Stimulated activated CD4-positive, alpha-beta T cell treated with anti-CD3 and anti-CD28 coated beads, Interleukin-2, amount 100 ng/mL, for 48 hours (primary cell): Measurements from ENCODE around the gene LRRN2.

Experiments used
- DNase-seq, 2 donors: peaks; one replicate each; pipeline ENCODE4 v3.0.0-alpha.2; 2020

Gene LRRN2

GRCh38 chr1:204592246-204592948 lies 93.1 kb downstream of the LRRN2 start:
- no peak for DNase-seq

DNA sequence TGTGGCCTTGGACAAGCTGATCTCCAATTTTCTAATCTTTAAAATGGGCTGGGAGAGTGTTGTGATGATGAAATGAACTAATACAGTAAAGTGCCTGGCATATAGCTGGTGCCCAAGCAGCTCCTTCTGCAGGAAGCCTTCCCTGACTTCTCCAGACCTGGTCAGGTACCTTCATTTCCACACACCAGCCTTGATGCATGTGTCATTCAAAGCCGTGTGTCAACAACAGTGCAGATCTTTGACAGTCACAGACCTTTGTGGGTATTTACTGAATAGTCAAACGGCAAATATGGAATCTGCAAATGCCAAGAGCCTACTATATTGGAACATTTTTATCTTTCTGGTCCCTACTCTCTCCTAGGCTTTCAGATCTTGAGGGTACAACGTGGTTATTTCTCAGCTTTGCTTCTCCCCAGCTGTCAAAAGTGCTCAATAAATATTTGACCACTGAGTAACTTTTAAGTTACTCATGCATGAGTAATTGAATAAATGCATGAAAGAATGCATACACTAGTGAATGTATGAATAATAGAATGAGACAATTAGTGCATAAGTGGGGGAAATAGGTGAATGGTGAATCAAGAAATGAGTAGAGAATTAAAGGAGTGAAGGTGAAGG lies 94.0 kb downstream of the LRRN2 start:
- DNase-seq = no peak

- DNase-seq = no peak
Measured at GRCh38 chr1:204589409-204590038, 96.0 kb downstream of the LRRN2 start.

DNA sequence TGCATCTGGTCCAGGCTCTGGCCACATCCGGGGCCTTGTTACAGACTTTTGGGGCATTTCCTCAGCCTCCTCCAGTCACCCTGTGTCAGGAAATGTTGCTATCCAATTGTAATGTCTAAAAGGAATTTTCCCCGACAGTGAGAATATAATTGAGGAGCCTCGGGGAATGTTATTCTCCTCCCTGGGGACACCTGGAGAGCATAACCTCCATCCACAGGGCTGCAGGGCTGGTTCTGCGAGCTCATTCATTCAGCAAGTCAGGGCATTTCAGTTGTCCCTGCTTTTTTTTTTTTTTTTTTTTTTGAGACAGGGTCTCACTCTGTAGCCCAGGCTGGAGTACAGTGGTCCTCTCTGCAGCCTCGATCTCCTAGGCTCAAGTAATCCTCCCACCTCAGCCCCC lies 96.7 kb downstream of the LRRN2 start:
- no peak for DNase-seq

DNA sequence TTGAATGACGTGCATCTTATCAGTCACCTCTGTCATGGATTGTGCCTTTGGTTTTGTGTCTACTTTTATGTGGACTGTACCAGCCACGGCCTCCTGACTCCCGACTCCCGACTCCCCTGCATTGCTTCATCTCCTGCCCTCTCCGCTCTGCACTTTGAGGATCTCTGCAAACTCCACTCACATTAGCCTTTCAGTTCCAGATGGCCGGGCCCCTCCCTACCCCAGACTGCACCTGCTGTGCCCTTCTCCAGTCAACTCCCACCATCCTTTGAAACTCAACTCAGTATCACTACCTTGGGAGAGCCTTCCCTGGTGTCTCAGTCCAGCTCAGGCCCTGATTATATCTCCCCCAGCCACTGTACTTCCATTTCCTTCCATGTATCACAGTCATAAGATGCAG lies 97.9 kb downstream of the LRRN2 start:
- no peak for DNase-seq

DNA sequence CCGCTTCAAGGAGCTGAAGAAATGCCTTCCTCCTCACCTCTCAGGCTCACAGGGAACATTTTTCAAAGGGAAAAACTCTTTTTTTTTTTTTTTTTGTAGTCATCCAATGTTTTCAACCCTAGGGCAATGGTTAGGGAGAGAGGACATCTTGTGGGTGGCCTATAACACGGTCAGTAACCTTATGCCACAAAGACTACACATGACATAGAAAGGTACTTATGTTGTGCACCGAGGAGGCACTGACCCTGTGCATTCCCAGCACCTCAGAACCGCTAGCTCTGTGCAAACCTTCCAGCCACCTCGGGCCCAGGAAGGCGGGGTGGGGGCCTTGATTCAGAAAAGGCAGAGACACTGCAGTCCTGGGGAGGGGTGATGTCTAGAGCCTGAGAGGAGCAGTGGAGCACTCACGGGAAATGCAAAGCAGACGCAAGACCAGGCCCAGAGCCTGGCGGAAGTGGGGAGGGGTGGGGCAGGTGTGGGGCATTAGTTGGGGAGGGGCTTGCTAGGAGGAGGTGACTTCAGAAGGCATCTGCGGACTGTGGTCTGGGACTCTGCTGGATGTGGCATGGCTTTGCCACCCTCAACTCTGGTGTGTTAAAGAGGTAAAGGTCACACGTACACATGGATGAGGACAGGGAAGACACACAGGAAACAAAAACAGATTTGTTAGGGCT lies 100.7 kb downstream of the LRRN2 start:
- no peak for DNase-seq

- no peak for DNase-seq
Measured at GRCh38 chr1:204583909-204584632, 101.5 kb downstream of the LRRN2 start.

GRCh38 chr1:204581759-204582158 lies 103.8 kb downstream of the LRRN2 start:
- no peak for DNase-seq

DNA sequence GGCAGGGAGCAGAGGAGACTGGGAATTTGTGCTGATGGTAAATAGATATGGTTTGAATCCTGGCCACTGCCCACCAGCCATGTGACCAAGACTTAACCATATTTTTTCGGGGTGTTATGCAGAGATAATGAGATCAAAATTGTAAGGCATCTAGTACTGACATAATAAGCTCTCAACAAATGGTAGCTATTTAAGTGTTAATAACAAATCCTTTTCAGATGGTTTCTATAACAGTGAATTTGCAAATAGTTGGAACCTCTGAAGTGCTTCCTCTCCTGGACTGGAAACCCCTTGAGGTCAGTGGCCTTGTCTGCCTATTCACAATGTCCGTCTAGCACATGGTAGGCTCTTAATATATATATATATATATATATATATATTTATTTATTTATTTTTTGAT lies 104.7 kb downstream of the LRRN2 start:
- DNase-seq = no peak

DNA sequence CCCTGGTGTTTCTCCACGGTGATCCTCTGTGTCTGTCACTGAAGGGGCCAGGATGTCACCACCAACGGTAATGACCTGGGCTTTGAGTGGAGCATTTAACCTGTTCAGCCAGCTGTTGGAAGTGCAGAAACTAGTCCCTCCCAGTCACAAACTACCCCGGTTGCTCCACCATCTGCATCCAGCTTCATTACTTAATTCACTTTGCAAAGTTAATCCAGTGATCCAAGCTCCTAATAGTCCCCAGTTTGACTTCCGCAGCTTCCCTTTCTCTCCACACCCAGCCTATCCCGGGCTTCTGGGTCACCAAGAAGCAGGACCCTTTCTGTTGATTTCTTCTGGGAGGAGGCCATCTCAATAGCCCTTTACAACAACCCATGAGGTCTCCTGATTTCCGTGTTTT lies 105.9 kb downstream of the LRRN2 start:
- DNase-seq = no peak

- DNase-seq = no peak
Measured at GRCh38 chr1:204578867-204579664, 106.5 kb downstream of the LRRN2 start.

- no peak for DNase-seq
Measured at GRCh38 chr1:204577794-204578478, 107.6 kb downstream of the LRRN2 start.

DNA sequence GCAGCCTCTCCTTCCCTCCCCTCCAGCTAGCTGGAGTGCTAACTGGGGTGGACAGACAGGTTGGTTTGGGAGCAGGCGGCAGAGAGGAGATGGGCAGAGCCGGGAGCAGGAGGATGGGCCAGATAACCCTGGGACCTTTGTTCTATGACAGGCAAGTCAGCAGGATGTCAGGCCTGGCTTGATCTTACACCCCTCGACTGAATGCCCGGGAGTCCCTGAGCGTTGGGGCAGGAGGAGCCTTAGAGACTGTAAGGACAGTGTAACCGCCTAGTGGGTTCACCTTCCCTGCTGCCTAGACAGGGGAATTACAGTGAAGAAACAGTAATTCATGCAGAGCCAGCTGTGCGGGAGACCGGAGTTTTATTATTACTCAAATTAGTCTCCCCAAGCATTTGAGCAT lies 109.1 kb downstream of the LRRN2 start:
- no peak for DNase-seq

DNA sequence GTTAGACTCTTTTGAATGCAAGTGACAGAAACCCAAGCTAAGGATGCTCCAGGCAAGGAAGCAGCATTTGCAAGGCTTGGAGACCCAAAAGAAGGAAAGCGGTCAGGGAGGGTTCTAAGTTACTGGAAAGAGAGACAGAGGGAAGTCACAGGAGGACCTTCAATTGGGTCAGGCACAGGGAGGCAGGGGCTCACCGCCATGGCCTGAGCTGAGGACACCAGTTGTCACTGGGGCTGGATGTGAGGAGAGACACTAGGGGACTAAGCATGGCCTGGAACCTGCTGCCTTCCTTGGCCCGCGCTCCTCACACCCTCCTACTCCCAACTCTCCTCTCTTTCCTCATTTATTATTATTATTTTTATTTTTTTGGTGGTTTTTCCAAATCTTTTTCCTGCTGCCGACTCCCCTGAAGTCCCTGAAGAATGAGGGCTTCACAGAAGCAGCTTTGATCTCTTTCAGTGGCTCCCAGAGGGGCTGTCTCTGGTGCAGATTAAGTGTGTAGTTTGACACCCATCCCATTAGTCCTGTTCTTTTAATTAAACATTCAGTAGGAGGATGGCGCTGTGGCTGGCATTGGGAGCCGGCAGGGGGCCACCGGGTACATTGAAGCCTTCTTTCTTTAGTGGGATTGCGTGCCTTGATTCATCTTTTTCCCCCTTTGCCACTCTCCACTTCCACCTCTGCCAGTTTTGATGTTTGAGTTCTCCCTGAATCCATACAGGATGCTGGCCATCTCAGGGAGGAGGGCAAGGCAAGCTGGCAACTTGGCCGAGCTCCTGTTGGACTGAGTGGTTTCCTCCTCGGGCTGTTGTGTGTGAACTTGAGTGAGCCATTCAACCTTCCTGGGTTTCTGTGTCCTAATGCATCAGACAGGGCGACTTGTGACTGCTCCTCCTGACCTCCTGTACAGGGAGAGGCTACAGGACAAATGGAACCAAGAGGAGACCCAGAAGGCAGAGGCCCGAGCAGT lies 110.0 kb downstream of the LRRN2 start:
- DNase-seq = no peak

- no peak for DNase-seq
Measured at GRCh38 chr1:204574865-204575163, 110.7 kb downstream of the LRRN2 start.

DNA sequence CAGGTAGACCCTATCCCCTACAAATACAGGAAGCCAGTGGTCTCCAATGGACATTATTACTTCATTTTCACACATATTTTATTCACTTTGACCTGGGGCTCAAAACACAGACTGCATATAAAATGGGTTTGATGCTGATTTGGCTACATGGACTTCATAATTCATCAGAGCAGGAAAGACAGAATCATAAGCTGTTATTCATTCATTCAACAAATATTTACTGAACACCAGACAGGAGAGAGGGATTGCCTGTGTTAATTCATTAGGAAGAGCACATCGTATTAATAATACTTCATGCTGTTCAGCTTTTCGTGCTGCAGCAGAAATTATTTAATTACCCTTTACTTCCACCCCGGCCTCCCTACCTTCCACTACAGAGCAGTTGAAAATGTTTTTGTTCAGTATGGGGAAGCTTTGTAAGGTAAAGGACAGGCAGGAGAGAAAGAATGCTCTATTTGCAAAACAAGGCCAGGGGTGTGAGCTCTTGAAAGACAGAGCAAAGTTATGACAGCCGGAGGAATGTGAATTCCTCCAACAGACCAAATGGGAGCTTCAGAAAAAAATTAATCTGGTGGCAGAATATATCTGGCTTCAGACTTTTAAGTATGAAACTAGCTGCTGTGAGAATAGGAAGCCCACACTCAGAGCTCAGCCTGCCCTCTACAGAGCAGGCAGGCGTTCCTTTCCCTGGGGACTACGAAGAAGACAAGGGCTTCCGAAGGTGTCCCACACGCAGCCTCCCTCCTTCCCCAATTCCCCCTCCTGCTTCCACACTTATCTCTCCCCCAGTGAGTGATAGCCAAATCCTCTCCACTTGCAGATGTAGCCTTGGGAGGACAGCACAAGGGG lies 111.3 kb downstream of the LRRN2 start:
- DNase-seq = no peak

GRCh38 chr1:204572923-204573922 lies 112.3 kb downstream of the LRRN2 start:
- DNase-seq = no peak

DNA sequence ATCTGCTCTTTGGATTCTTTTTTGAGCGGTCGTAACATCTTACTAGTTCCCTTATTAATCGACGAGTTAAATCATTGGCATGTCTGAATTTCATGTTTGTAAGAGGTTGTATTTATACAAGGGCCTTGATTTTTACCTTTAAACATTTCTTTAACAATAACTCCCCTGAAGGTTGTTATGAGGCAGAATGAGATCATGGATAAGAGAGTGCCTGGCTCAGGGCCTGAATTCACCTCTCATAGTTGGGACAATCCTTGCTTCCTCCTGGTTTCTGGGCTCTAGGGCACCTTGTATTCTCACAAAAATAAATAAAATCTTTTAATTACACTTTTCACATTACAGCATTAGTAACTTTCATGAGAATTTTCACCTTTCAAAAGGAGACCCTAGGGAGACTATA lies 113.9 kb downstream of the LRRN2 start:
- no peak for DNase-seq
